ENCODE results near the gene YPEL3.
"Not testable (repeated sequence)": the region's sequence is repeated elsewhere in the genome, so short reads cannot be mapped to it uniquely, and the experiment has no call there.

YPEL3 gene

GRCh38 chr16:30119428-30119827, 23.4 kb upstream of the YPEL3 start:
- TF ChIP-seq CTCF (IDR thresholded peaks at IDR 0.05; ENCODE audit: extremely low read depth, insufficient read depth, missing control alignments), result no peak
- in situ Hi-C loops (cut with MboI; ENCODE audit: low pct_unique_long_range_greater_than_20kb, low sequenced_read_pairs, unreplicated experiment), result loop anchor here (25.0 kb wide), 2 partner anchors 293 to 493 kb away; partner anchors contain the start of genes ZNF689 and ZNF771
- no peak for DNase-seq (ENCODE audit: low spot score)

- no peak for TF ChIP-seq CTCF (IDR thresholded peaks at IDR 0.05; ENCODE audit: extremely low read depth, insufficient read depth, missing control alignments)
- in situ Hi-C loops (cut with MboI; ENCODE audit: low pct_unique_long_range_greater_than_20kb, low sequenced_read_pairs, unreplicated experiment), result loop anchor here (25.0 kb wide), 2 partner anchors 295 to 495 kb away; partner anchors contain the start of genes ZNF689 and ZNF771
- DNase-seq (ENCODE audit: low spot score), result no peak
Measured at GRCh38 chr16:30117768-30118167, 21.8 kb upstream of the YPEL3 start.

GRCh38 chr16:30116291-30117207, 20.5 kb upstream of the YPEL3 start:
- TF ChIP-seq CTCF (IDR thresholded peaks at IDR 0.05; ENCODE audit: extremely low read depth, insufficient read depth, missing control alignments), result no peak
- in situ Hi-C loops (cut with MboI; ENCODE audit: low pct_unique_long_range_greater_than_20kb, low sequenced_read_pairs, unreplicated experiment), result loop anchor here (25.0 kb wide), 2 partner anchors 296 to 496 kb away; partner anchors contain the start of genes ZNF689 and ZNF771
- DNase-seq (ENCODE audit: low spot score), result no peak

GRCh38 chr16:30115238-30115637, 19.2 kb upstream of the YPEL3 start:
- no peak for TF ChIP-seq CTCF (IDR thresholded peaks at IDR 0.05; ENCODE audit: extremely low read depth, insufficient read depth, missing control alignments)
- no peak for DNase-seq (ENCODE audit: low spot score)
- in situ Hi-C loops (cut with MboI; ENCODE audit: low pct_unique_long_range_greater_than_20kb, low sequenced_read_pairs, unreplicated experiment), result loop anchor here (25.0 kb wide), 2 partner anchors 297 to 497 kb away; partner anchors contain the start of genes ZNF689 and ZNF771

- in situ Hi-C loops (cut with MboI; ENCODE audit: low pct_unique_long_range_greater_than_20kb, low sequenced_read_pairs, unreplicated experiment), result loop anchor here (25.0 kb wide), 2 partner anchors 297 to 497 kb away; partner anchors contain the start of genes ZNF689 and ZNF771
- DNase-seq (ENCODE audit: low spot score), result not testable (repeated sequence)
Measured at GRCh38 chr16:30114833-30115232, 18.8 kb upstream of the YPEL3 start.

- DNase-seq (ENCODE audit: low spot score), result no peak
- in situ Hi-C loops (cut with MboI; ENCODE audit: low pct_unique_long_range_greater_than_20kb, low sequenced_read_pairs, unreplicated experiment), result loop anchor here (25.0 kb wide), 2 partner anchors 298 to 498 kb away; partner anchors contain the start of genes ZNF689 and ZNF771
- no peak for TF ChIP-seq CTCF (IDR thresholded peaks at IDR 0.05; ENCODE audit: extremely low read depth, insufficient read depth, missing control alignments)
Measured at GRCh38 chr16:30114411-30114810, 18.4 kb upstream of the YPEL3 start.
